ENCODE data around the gene HNRNPA3. TPM values are rescaled to one million over a fixed set of nuclear protein-coding genes. Genes with fewer than 3 reads are reported as not detected.
A peak's percentile ranks its signal among the peaks of the same experiment; 100 is the strongest.

The HNRNPA3 gene
- total RNA-seq (ENCODE audit: low replicate concordance), result 203 and 304 TPM in 2 replicates
- long read RNA-seq, full-length matches to known transcripts, result 54 of 101 reads
- long read RNA-seq, partial matches to known transcripts, result 19 of 101 reads
- long read RNA-seq, other reads (novel, unspliced or antisense), result 28 of 101 reads

DNA sequence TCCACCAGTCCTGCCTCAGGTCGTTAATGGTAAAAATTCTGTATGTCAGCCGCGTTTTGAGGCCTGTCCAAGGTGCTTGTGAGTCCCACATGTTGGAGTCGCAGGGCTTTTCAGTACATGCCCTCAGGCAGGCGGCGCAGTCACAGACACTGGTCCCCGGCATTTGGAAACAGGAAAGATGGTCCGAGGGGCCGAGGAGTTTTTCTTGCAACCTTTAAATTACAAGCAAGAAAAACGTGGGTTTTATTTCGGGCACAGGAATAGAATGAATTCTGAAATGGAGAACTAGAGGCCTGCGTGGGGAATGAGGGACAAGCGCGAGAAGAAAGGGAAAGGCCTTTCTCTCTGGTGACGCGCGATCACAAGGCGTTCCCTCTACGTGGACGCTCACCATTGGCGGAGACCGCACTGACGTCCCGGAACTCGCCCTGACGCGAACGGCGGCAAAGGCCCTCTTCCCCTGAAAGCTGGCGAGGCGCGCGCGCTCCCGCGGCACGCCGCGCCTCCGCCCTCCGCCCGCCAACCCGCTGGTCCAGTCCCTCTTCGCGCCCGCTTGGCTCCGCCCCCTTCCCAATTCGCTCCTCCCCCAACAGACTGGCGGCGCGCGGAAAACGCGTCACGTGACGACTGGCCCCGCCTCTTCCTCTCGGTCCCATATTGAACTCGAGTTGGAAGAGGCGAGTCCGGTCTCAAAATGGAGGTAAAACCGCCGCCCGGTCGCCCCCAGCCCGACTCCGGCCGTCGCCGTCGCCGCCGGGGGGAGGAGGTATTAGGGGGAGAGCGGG, at the start of gene HNRNPA3:
TSS of gene HNRNPA3 (plus strand) at position 689 of the 785 bp plus-strand sequence. CDS start at position 695, 6 bp downstream.
- Mint-ChIP-seq H3K9me3 (no peaks in the 10 kb centered on the region), H3K27ac (peak within 1 kb of the TSS; percentile 100), H3K4me1 (ENCODE audit: unreplicated experiment) (peaks cover 23% of the 10 kb centered on the region), H3K27me3 (peaks cover 5% of the 10 kb centered on the region), H3K36me3 (peaks cover 25% of the 10 kb centered on the region), H3K4me3 (peak within 1 kb of the TSS; percentile 98)
- peak; percentile 100 for DNase-seq (ENCODE audit: extremely low spot score, unreplicated experiment)
- TF ChIP-seq, protein P1, sequence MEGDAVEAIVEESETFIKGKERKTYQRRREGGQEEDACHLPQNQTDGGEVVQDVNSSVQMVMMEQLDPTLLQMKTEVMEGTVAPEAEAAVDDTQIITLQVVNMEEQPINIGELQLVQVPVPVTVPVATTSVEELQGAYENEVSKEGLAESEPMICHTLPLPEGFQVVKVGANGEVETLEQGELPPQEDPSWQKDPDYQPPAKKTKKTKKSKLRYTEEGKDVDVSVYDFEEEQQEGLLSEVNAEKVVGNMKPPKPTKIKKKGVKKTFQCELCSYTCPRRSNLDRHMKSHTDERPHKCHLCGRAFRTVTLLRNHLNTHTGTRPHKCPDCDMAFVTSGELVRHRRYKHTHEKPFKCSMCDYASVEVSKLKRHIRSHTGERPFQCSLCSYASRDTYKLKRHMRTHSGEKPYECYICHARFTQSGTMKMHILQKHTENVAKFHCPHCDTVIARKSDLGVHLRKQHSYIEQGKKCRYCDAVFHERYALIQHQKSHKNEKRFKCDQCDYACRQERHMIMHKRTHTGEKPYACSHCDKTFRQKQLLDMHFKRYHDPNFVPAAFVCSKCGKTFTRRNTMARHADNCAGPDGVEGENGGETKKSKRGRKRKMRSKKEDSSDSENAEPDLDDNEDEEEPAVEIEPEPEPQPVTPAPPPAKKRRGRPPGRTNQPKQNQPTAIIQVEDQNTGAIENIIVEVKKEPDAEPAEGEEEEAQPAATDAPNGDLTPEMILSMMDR (conservative IDR thresholded peaks at IDR 0.05), result peak; percentile 39

DNA sequence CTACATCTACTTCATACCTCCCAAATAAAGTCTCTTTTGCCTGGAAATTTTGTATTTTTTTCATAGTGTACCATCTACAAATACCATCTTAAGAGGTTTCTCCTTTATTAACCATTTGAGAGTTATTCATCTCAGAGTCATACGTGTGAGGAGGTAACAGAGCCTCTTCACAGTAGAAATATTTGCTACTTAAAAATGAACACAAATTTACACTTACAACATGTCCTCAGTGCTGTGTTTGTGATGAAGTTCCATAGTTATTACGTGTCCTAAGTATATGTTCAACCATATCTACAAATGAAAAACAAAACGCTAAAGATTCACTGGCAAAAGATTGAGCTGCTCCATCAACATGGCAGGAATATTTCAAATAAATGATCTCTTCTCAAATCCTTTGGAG, 48.5 kb upstream of the HNRNPA3 start:
- H3K27me3 Mint-ChIP-seq, result peaks cover 4% of the 10 kb centered on the region

DNA sequence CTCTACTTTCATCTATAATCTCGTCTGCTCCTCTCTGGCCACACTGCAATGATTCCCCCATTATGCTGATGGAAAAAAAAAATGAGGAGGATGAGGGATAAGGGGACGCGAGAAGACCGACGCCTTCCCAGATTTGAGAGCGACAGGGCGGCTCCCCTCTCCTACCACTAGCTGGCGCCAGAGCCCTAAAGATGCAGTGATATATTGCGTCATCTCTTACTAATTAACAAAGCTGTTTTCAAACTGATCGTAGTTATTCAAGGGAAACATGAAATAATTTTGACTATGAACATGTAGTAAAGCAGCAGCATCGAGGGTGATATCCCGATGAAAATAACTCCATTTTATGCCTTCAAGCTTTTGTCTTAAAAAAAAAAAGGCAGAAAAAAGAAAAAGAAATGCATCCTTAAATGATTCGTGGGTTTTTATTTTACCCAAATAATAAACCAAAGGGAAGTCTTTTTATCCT, 48.0 kb upstream of the HNRNPA3 start:
- H3K27me3 Mint-ChIP-seq, result peaks cover 4% of the 10 kb centered on the region
- peak; percentile 79 for DNase-seq (ENCODE audit: extremely low spot score, unreplicated experiment)
- H3K36me3 Mint-ChIP-seq, result no peaks in the 10 kb centered on the region
- H3K4me3 Mint-ChIP-seq, result no peak overlapping the region
- H3K9me3 Mint-ChIP-seq, result peaks cover 4% of the 10 kb centered on the region
- TF ChIP-seq, protein P1 (conservative IDR thresholded peaks at IDR 0.05), result peak; percentile 100
- H3K4me1 Mint-ChIP-seq (ENCODE audit: unreplicated experiment), result peaks cover 27% of the 10 kb centered on the region
- H3K27ac Mint-ChIP-seq, result no peak overlapping the region

More for the DNA sequence above, 48.5 kb upstream of the HNRNPA3 start:
- DNase-seq (ENCODE audit: extremely low spot score, unreplicated experiment), result no peak
- no peaks in the 10 kb centered on the region for H3K9me3 Mint-ChIP-seq
- H3K27ac Mint-ChIP-seq, result no peak overlapping the region
- no peak overlapping the region for H3K4me3 Mint-ChIP-seq
- H3K36me3 Mint-ChIP-seq, result no peaks in the 10 kb centered on the region
- peaks cover 22% of the 10 kb centered on the region for H3K4me1 Mint-ChIP-seq (ENCODE audit: unreplicated experiment)
- TF ChIP-seq, protein P1 (conservative IDR thresholded peaks at IDR 0.05), result no peak

DNA sequence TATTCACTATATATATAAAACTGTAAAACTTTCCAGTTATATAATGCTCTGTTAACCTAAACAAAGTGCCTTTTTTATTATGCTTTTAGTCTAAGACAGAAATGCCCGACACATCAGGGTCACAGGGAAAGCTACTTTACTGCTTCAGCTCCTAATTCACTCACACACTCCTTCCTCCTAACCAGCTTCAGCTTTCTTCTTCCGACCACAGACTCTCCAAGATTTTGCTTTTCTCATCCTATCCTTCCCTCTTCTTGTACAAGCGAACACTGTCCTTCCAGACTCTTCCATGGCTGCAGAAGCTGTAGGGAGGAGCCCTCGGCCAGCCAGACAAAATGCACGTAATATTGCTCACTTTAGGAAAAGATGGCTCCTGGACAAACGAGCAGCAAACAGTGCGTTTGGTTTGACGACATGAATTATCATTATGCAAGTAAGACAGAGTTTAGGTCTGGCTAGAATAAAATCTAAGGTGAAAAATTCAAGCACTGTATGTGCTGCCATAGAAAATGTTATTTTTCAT, 47.5 kb upstream of the HNRNPA3 start:
- no peaks in the 10 kb centered on the region for H3K36me3 Mint-ChIP-seq
- TF ChIP-seq, protein P1 (conservative IDR thresholded peaks at IDR 0.05), result no peak
- no peak overlapping the region for H3K4me3 Mint-ChIP-seq
- H3K9me3 Mint-ChIP-seq, result peaks cover 5% of the 10 kb centered on the region
- peaks cover 4% of the 10 kb centered on the region for H3K27me3 Mint-ChIP-seq
- H3K4me1 Mint-ChIP-seq (ENCODE audit: unreplicated experiment), result peaks cover 32% of the 10 kb centered on the region
- H3K27ac Mint-ChIP-seq, result no peak overlapping the region
- DNase-seq (ENCODE audit: extremely low spot score, unreplicated experiment), result no peak

DNA sequence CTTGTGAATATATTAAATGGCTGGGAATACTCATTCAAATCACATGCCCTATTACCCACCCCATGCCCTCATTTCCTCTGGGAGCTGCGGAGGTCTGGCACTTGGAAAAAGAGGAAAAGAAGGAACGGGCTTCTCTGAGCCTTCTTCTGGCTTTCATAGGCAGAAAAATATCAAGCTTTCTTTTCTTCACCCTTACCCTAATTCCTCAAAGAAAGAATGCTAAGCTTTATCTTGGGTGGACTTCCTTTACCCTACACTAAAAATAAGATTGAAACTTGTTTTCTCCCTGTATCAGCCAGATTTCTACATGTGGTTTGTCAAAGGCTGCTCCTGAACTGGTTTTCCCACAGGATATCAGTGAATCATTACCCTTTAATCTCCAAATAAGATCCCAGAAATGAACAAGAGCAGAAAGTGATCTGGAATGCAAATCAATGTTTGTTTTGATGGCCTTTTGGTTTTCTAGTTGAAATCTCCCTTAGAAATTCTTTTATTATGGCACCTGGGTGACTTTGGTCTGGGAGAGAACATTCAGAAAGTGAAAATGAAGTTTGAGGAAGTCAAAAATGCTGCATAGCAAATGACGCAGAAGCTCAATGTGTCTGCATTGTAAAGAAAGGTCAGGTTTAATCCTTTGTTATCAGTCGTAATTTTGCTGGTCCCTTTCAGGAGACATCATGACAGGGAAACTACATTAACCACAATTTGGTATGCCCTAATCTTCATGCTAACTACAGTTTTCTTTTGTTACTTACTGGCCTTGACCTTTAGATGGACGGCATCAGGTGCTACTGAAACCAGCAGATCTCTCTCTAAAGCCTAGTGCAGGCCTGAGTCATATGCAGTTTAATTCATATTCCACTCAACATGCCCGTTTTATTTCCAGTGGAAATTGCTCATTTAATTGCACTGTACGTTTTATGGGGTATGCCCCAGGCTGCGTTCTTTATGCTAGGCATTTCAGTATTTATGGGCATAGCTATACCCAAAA, 46.6 kb upstream of the HNRNPA3 start:
- Mint-ChIP-seq H3K9me3 (peaks cover 5% of the 10 kb centered on the region), H3K27ac (peak overlapping the region; percentile 87)
- TF ChIP-seq, protein P1 (conservative IDR thresholded peaks at IDR 0.05), result no peak

More for the DNA sequence above, 46.6 kb upstream of the HNRNPA3 start:
- DNase-seq (ENCODE audit: extremely low spot score, unreplicated experiment), result no peak
- H3K4me3 Mint-ChIP-seq, result peak overlapping the region; percentile 52
- H3K27me3 Mint-ChIP-seq, result no peaks in the 10 kb centered on the region
- peaks cover 37% of the 10 kb centered on the region for H3K4me1 Mint-ChIP-seq (ENCODE audit: unreplicated experiment)
- H3K36me3 Mint-ChIP-seq, result no peaks in the 10 kb centered on the region
